SK-N-SH treated with all-trans-retinoic acid at 6 μM for 48 hours (cell line): ENCODE data around the gene OSM.

Source experiments
- ARNTL ChIP-seq: fragments of 450-650 bp; formaldehyde crosslinking; IDR thresholded peaks from 2 replicates; pipeline ENCODE4 v1.5.0; 2020; ENCODE audit warnings: low read depth, mild to moderate bottlenecking, moderate library complexity, borderline replicate concordance
- BACH2 ChIP-seq: fragments of 250-450 bp; sonication (Bioruptor Pico); IDR thresholded peaks from 2 replicates; pipeline ENCODE4 v1.9.0; 2021; ENCODE audit warnings: mild to moderate bottlenecking, borderline replicate concordance
- CSRNP3 ChIP-seq: fragments of 250-450 bp; sonication (Bioruptor Pico); IDR thresholded peaks from 2 replicates; pipeline ENCODE4 v1.5.1; 2021; ENCODE audit warnings: mild to moderate bottlenecking, moderate library complexity
- GLIS3 ChIP-seq: fragments of 250-450 bp; sonication (Bioruptor Pico); IDR thresholded peaks from 2 replicates; pipeline ENCODE4 v1.5.0; 2020; ENCODE audit warnings: mild to moderate bottlenecking, moderate library complexity
- OSR1 ChIP-seq: fragments of 250-450 bp; sonication (Bioruptor Pico); IDR thresholded peaks from 2 replicates; pipeline ENCODE4 v1.8.0; 2022; ENCODE audit warnings: moderate library complexity, mild to moderate bottlenecking, inconsistent platforms
- PATZ1 ChIP-seq: fragments of 250-450 bp; sonication (Bioruptor Pico); IDR thresholded peaks from 2 replicates; pipeline ENCODE4 v1.8.0; 2020; ENCODE audit warnings: mild to moderate bottlenecking, moderate library complexity, borderline replicate concordance
- PPARA ChIP-seq: fragments of 250-450 bp; sonication (Bioruptor Pico); IDR thresholded peaks from 2 replicates; pipeline ENCODE4 v1.5.0; 2020; ENCODE audit warnings: mild to moderate bottlenecking, borderline replicate concordance
- RARB ChIP-seq: fragments of 250-450 bp; sonication (Bioruptor Pico); IDR thresholded peaks from 2 replicates; pipeline ENCODE4 v1.8.0; 2021; ENCODE audit warnings: mild to moderate bottlenecking, moderate library complexity
- TCF4 ChIP-seq: fragments of 250-450 bp; sonication (Bioruptor Pico); IDR thresholded peaks from 2 replicates; pipeline ENCODE4 v1.8.0; 2021; ENCODE audit warnings: mild to moderate bottlenecking, moderate library complexity, borderline replicate concordance
- TOX ChIP-seq: fragments of 250-450 bp; sonication (Bioruptor Pico); IDR thresholded peaks from 2 replicates; pipeline ENCODE4 v1.8.0; 2021; ENCODE audit warnings: mild to moderate bottlenecking, moderate library complexity, borderline replicate concordance
- TSHZ2 ChIP-seq: fragments of 250-450 bp; sonication (Bioruptor Pico); IDR thresholded peaks from 2 replicates; pipeline ENCODE4 v1.5.0; 2020; ENCODE audit warnings: mild to moderate bottlenecking, moderate library complexity
- ZFP3 ChIP-seq: fragments of 250-450 bp; sonication (Bioruptor Pico); IDR thresholded peaks from 2 replicates; pipeline ENCODE4 v1.5.0; 2020; ENCODE audit warnings: mild to moderate bottlenecking, moderate library complexity
- ZFP30 ChIP-seq: fragments of 450-650 bp; formaldehyde crosslinking; IDR thresholded peaks from 2 replicates; pipeline ENCODE4 v1.5.0; 2022; ENCODE audit warnings: mild to moderate bottlenecking, moderate library complexity
- ZNF70 ChIP-seq: fragments of 450-650 bp; formaldehyde crosslinking; IDR thresholded peaks from 2 replicates; pipeline ENCODE4 v1.5.0; 2020; ENCODE audit warnings: mild to moderate bottlenecking, moderate library complexity

DNA sequence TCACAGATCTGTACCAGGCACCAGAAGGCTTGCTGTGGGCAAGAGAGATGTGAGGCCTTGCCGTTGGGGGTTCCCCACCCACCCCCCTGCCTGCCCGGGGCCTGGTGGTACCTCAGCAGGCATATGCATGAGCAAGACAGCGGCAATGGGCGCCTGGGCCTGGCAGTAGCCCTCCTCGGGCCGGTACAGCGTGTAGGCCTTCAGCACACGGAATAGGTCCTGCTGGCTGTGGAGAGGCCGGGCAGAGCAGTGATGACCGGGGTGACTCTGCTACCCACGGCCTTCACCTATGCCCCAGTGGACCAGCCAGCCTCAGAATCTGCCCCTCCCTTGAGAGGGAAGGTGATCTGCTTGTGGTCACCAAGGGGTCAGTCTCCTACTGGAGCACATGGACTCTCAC is 28.2 kb upstream of the OSM start:
- TF ChIP-seq PATZ1 (CRISPR knock-in tag) (no peak), TSHZ2 (CRISPR knock-in tag) (no peak), GLIS3 (CRISPR knock-in tag) (no peak), RARB (CRISPR knock-in tag) (no peak), PPARA (CRISPR knock-in tag) (no peak), ZFP3 (no peak), ZNF70 (no peak), TCF4 (CRISPR knock-in tag) (no peak), ZFP30 (CRISPR knock-in tag) (no peak), ARNTL (CRISPR knock-in tag) (no peak), OSR1 (CRISPR knock-in tag) (no peak), TOX (CRISPR knock-in tag) (no peak), CSRNP3 (CRISPR knock-in tag) (no peak), BACH2 (CRISPR knock-in tag) (no peak)
